OCI-LY1 (cell line): Measurements from ENCODE around the gene WWOX.

Source experiments
- CTCF ChIP-seq: fragments of 200-600 bp; sonication (generic), shearing (Covaris generic); IDR thresholded peaks from 2 replicates; pipeline ENCODE4 v1.5.1; 2017; ENCODE audit warnings: mild to moderate bottlenecking, antibody characterized with exemption, low read length, moderate library complexity, mixed read lengths
- EZH2 ChIP-seq: fragments of 200-600 bp; sonication (generic), shearing (Covaris generic); IDR thresholded peaks from 2 replicates; pipeline ENCODE4 v1.8.0; 2017; ENCODE audit warnings: borderline replicate concordance, mixed run types, mild to moderate bottlenecking, antibody characterized with exemption, low read length, moderate library complexity, mixed read lengths

- no peak for TF ChIP-seq CTCF
- no peak for TF ChIP-seq EZH2
Measured at GRCh38 chr16:79071424-79071823, 972.0 kb downstream of the WWOX start.
